ENCODE measurements around the gene BACH2. TPM values are rescaled to one million over a fixed set of nuclear protein-coding genes. Genes with fewer than 3 reads are reported as not detected.

Gene BACH2
- total RNA-seq, 1 donor from 2014 or later, result 3.9 TPM

- peaks cover 27% of the 10 kb centered on the region for H3K36me3 Mint-ChIP-seq
Measured at GRCh38 chr6:89938014-89938413, 358.6 kb downstream of the BACH2 start.

GRCh38 chr6:89936177-89936576, 360.5 kb downstream of the BACH2 start:
- Mint-ChIP-seq H3K27me3 (ENCODE audit: insufficient read depth, low read depth) (peaks cover 2% of the 10 kb centered on the region), H3K36me3 (peaks cover 39% of the 10 kb centered on the region), H3K4me1 (peaks cover 19% of the 10 kb centered on the region), H3K9me3 (no peaks in the 10 kb centered on the region), H3K27ac (no peak overlapping the region), H3K4me3 (no peak overlapping the region)
- Histone ChIP-seq H3K4me3 (no peak overlapping the region), H2AFZ (replicated peaks) (no peak overlapping the region), H3F3A (ENCODE audit: low read depth) (no peaks in the 10 kb centered on the region), H3K27ac (no peak overlapping the region), H3K79me2 (ENCODE audit: low read depth) (no peaks in the 10 kb centered on the region), H3K27me3 (no peaks in the 10 kb centered on the region), H4K20me1 (ENCODE audit: low read depth) (no peaks in the 10 kb centered on the region), H3K4me1 (peaks cover 3% of the 10 kb centered on the region), H3K9me3 (ENCODE audit: low read depth) (no peaks in the 10 kb centered on the region), H3K9ac (no peak overlapping the region), H3K36me3 (no peaks in the 10 kb centered on the region), H3K4me2 (no peak overlapping the region)
- no peak for DNase-seq (ENCODE audit: low spot score)
- TF ChIP-seq EZH2phosphoT487 (IDR thresholded peaks at IDR 0.05) (no peak), CTCF (IDR thresholded peaks at IDR 0.05) (no peak), EZH2 (IDR thresholded peaks at IDR 0.05) (no peak)

More at GRCh38 chr6:89938014-89938413, 358.6 kb downstream of the BACH2 start:
- Mint-ChIP-seq H3K9me3 (no peaks in the 10 kb centered on the region), H3K27me3 (ENCODE audit: insufficient read depth, low read depth) (peaks cover 2% of the 10 kb centered on the region), H3K4me1 (peaks cover 22% of the 10 kb centered on the region), H3K27ac (no peak overlapping the region), H3K4me3 (no peak overlapping the region)
- no peak for TF ChIP-seq EZH2phosphoT487 (IDR thresholded peaks at IDR 0.05)
- TF ChIP-seq EZH2 (IDR thresholded peaks at IDR 0.05), result no peak
- TF ChIP-seq CTCF (IDR thresholded peaks at IDR 0.05), result no peak
- Histone ChIP-seq H3K79me2 (ENCODE audit: low read depth) (no peaks in the 10 kb centered on the region), H3K4me3 (no peak overlapping the region), H3F3A (ENCODE audit: low read depth) (no peaks in the 10 kb centered on the region), H3K27ac (no peak overlapping the region), H4K20me1 (ENCODE audit: low read depth) (no peaks in the 10 kb centered on the region), H3K4me1 (peaks cover 6% of the 10 kb centered on the region), H3K9me3 (ENCODE audit: low read depth) (no peaks in the 10 kb centered on the region), H3K4me2 (no peak overlapping the region), H3K27me3 (no peaks in the 10 kb centered on the region), H3K36me3 (no peaks in the 10 kb centered on the region), H2AFZ (replicated peaks) (no peak overlapping the region), H3K9ac (no peak overlapping the region)
- DNase-seq (ENCODE audit: low spot score), result no peak

- Histone ChIP-seq H3F3A (ENCODE audit: low read depth) (no peaks in the 10 kb centered on the region), H2AFZ (replicated peaks) (no peak overlapping the region), H3K9me3 (ENCODE audit: low read depth) (no peaks in the 10 kb centered on the region), H3K4me3 (no peak overlapping the region), H3K4me1 (peaks cover 9% of the 10 kb centered on the region), H3K27me3 (no peaks in the 10 kb centered on the region), H3K9ac (no peak overlapping the region), H3K4me2 (no peak overlapping the region), H3K79me2 (ENCODE audit: low read depth) (no peaks in the 10 kb centered on the region), H3K36me3 (no peaks in the 10 kb centered on the region), H3K27ac (no peak overlapping the region), H4K20me1 (ENCODE audit: low read depth) (no peaks in the 10 kb centered on the region)
- no peak for TF ChIP-seq EZH2 (IDR thresholded peaks at IDR 0.05)
- TF ChIP-seq EZH2phosphoT487 (IDR thresholded peaks at IDR 0.05), result no peak
- no peak for TF ChIP-seq CTCF (IDR thresholded peaks at IDR 0.05)
- no peak overlapping the region for H3K4me3 Mint-ChIP-seq
- H3K27ac Mint-ChIP-seq, result no peak overlapping the region
- peaks cover 39% of the 10 kb centered on the region for H3K36me3 Mint-ChIP-seq
- DNase-seq (ENCODE audit: low spot score), result peak; percentile 31
- peaks cover 18% of the 10 kb centered on the region for H3K4me1 Mint-ChIP-seq
- H3K27me3 Mint-ChIP-seq (ENCODE audit: insufficient read depth, low read depth), result peaks cover 2% of the 10 kb centered on the region
- no peaks in the 10 kb centered on the region for H3K9me3 Mint-ChIP-seq
Measured at GRCh38 chr6:89934685-89935366, 361.8 kb downstream of the BACH2 start.

Measured in neural progenitor cell (in vitro differentiated cells).